ENCODE data around the gene GOSR2.

The GOSR2 gene
- total RNA-seq: 49.4 to 104 (median 66.9) reads per million in 9 experiments

GRCh38 chr17:46922804-46923635, at the start of gene GOSR2:
Gene GOSR2, plus strand, starts transcription at chr17:46923160. Its CDS starts 33 bp downstream, at chr17:46923193.
- H3K36me3 Mint-ChIP-seq (ENCODE audit: insufficient read depth): peaks cover 4% of the 10 kb centered on the region
- H3K4me1 Mint-ChIP-seq (ENCODE audit: low read depth in 2 of 2): peaks cover 40 to 56% of the 10 kb centered on the region in 2 donors
- no peaks in the 10 kb centered on the region for H3K27me3 Mint-ChIP-seq
- H3K9me3 Mint-ChIP-seq: no peaks in the 10 kb centered on the region
- peak within 1 kb of the TSS; percentile 88 to 91 for H3K4me3 Mint-ChIP-seq
- ATAC-seq (replicated peaks): peak; percentile 93
- peak; percentile 88 to 94 (median 89) for DNase-seq
- peak within 1 kb of the TSS; percentile 98 for H3K27ac Mint-ChIP-seq

GRCh38 chr17:46873941-46874645, 48.9 kb upstream of the GOSR2 start:
- Mint-ChIP-seq H3K36me3 (ENCODE audit: insufficient read depth) (no peaks in the 10 kb centered on the region), H3K4me3 (no peak overlapping the region), H3K9me3 (no peaks in the 10 kb centered on the region), H3K4me1 (ENCODE audit: low read depth in 2 of 2) (peaks cover 0 to 8% of the 10 kb centered on the region in 2 donors), H3K27me3 (no peaks in the 10 kb centered on the region), H3K27ac (no peak overlapping the region)
- DNase-seq (no peak), ATAC-seq (replicated peaks) (no peak)

- Mint-ChIP-seq H3K4me3 (no peak overlapping the region), H3K36me3 (ENCODE audit: insufficient read depth) (no peaks in the 10 kb centered on the region), H3K4me1 (ENCODE audit: low read depth in 2 of 2) (peaks cover 0 to 8% of the 10 kb centered on the region in 2 donors), H3K9me3 (no peaks in the 10 kb centered on the region), H3K27ac (no peak overlapping the region), H3K27me3 (no peaks in the 10 kb centered on the region)
- ATAC-seq (replicated peaks) (no peak), DNase-seq (no peak)
Observed at GRCh38 chr17:46874906-46875305, 48.1 kb upstream of the GOSR2 start.

- Mint-ChIP-seq H3K4me1 (ENCODE audit: low read depth in 2 of 2) (peaks cover 0 to 8% of the 10 kb centered on the region in 2 donors), H3K4me3 (no peak overlapping the region), H3K27ac (no peak overlapping the region), H3K36me3 (ENCODE audit: insufficient read depth) (no peaks in the 10 kb centered on the region), H3K27me3 (no peaks in the 10 kb centered on the region), H3K9me3 (no peaks in the 10 kb centered on the region)
- ATAC-seq (replicated peaks) (no peak), DNase-seq (no peak)
Observed at GRCh38 chr17:46875849-46876352, 47.1 kb upstream of the GOSR2 start.

GRCh38 chr17:46876353-46876887, 46.5 kb upstream of the GOSR2 start:
- Mint-ChIP-seq H3K4me1 (ENCODE audit: low read depth in 2 of 2) (peaks cover 0 to 8% of the 10 kb centered on the region in 2 donors), H3K9me3 (no peaks in the 10 kb centered on the region), H3K27me3 (no peaks in the 10 kb centered on the region), H3K4me3 (no peak overlapping the region), H3K36me3 (ENCODE audit: insufficient read depth) (no peaks in the 10 kb centered on the region), H3K27ac (no peak overlapping the region)
- DNase-seq: no peak
- ATAC-seq (replicated peaks): no peak

GRCh38 chr17:46876926-46877325, 46.0 kb upstream of the GOSR2 start:
- ATAC-seq (replicated peaks): no peak
- no peak for DNase-seq
- Mint-ChIP-seq H3K27ac (no peak overlapping the region), H3K4me3 (no peak overlapping the region), H3K9me3 (no peaks in the 10 kb centered on the region), H3K4me1 (ENCODE audit: low read depth in 2 of 2) (peaks cover 0 to 8% of the 10 kb centered on the region in 2 donors), H3K27me3 (no peaks in the 10 kb centered on the region), H3K36me3 (ENCODE audit: insufficient read depth) (no peaks in the 10 kb centered on the region)

GRCh38 chr17:46877466-46877865, 45.5 kb upstream of the GOSR2 start:
- Mint-ChIP-seq H3K27ac (no peak overlapping the region), H3K4me1 (ENCODE audit: low read depth in 2 of 2) (peaks cover 0 to 8% of the 10 kb centered on the region in 2 donors), H3K36me3 (ENCODE audit: insufficient read depth) (no peaks in the 10 kb centered on the region), H3K4me3 (no peak overlapping the region), H3K27me3 (no peaks in the 10 kb centered on the region), H3K9me3 (no peaks in the 10 kb centered on the region)
- DNase-seq (no peak), ATAC-seq (replicated peaks) (no peak)

- ATAC-seq (replicated peaks): no peak
- Mint-ChIP-seq H3K4me1 (ENCODE audit: low read depth in 2 of 2) (peaks cover 0 to 8% of the 10 kb centered on the region in 2 donors), H3K9me3 (no peaks in the 10 kb centered on the region), H3K36me3 (ENCODE audit: insufficient read depth) (no peaks in the 10 kb centered on the region), H3K27me3 (no peaks in the 10 kb centered on the region), H3K4me3 (no peak overlapping the region), H3K27ac (no peak overlapping the region)
- no peak for DNase-seq
Observed at GRCh38 chr17:46878055-46878454, 44.9 kb upstream of the GOSR2 start.

GRCh38 chr17:46879101-46879500, 43.9 kb upstream of the GOSR2 start:
- no peak overlapping the region for H3K4me3 Mint-ChIP-seq
- H3K27ac Mint-ChIP-seq: peak overlapping the region in 1 of 2 donors; percentile 46
- no peak for DNase-seq
- peaks cover 0 to 6% of the 10 kb centered on the region in 2 donors for H3K4me1 Mint-ChIP-seq (ENCODE audit: low read depth in 2 of 2)
- no peaks in the 10 kb centered on the region for H3K9me3 Mint-ChIP-seq
- H3K27me3 Mint-ChIP-seq: peaks cover 0 to 6% of the 10 kb centered on the region in 2 donors
- no peaks in the 10 kb centered on the region for H3K36me3 Mint-ChIP-seq (ENCODE audit: insufficient read depth)
- no peak for ATAC-seq (replicated peaks)

- Mint-ChIP-seq H3K36me3 (ENCODE audit: insufficient read depth) (no peaks in the 10 kb centered on the region), H3K4me1 (ENCODE audit: low read depth in 2 of 2) (peaks cover 0 to 4% of the 10 kb centered on the region in 2 donors), H3K27ac (no peak overlapping the region), H3K27me3 (peaks cover 8 to 25% of the 10 kb centered on the region in 2 donors), H3K9me3 (no peaks in the 10 kb centered on the region), H3K4me3 (no peak overlapping the region)
- ATAC-seq (replicated peaks) (no peak), DNase-seq (no peak)
Observed at GRCh38 chr17:46881015-46881414, 41.9 kb upstream of the GOSR2 start.

- no peaks in the 10 kb centered on the region for H3K9me3 Mint-ChIP-seq
- H3K4me3 Mint-ChIP-seq: no peak overlapping the region
- ATAC-seq (replicated peaks) (no peak), DNase-seq (no peak)
- no peaks in the 10 kb centered on the region for H3K36me3 Mint-ChIP-seq (ENCODE audit: insufficient read depth)
- H3K4me1 Mint-ChIP-seq (ENCODE audit: low read depth in 2 of 2): peaks cover 0 to 4% of the 10 kb centered on the region in 2 donors
- peaks cover 10 to 33% of the 10 kb centered on the region in 2 donors for H3K27me3 Mint-ChIP-seq
- H3K27ac Mint-ChIP-seq: no peak overlapping the region
Observed at GRCh38 chr17:46882666-46883065, 40.3 kb upstream of the GOSR2 start.

- Mint-ChIP-seq H3K36me3 (ENCODE audit: insufficient read depth) (no peaks in the 10 kb centered on the region), H3K4me1 (ENCODE audit: low read depth in 2 of 2) (no peaks in the 10 kb centered on the region), H3K4me3 (no peak overlapping the region), H3K27ac (no peak overlapping the region), H3K9me3 (no peaks in the 10 kb centered on the region), H3K27me3 (peaks cover 10 to 41% of the 10 kb centered on the region in 2 donors)
- ATAC-seq (replicated peaks) (no peak), DNase-seq (no peak)
Observed at GRCh38 chr17:46883871-46884520, 39.0 kb upstream of the GOSR2 start.

GRCh38 chr17:46884552-46884951, 38.4 kb upstream of the GOSR2 start:
- ATAC-seq (replicated peaks) (no peak), DNase-seq (no peak)
- Mint-ChIP-seq H3K27me3 (peaks cover 10 to 42% of the 10 kb centered on the region in 2 donors), H3K4me1 (ENCODE audit: low read depth in 2 of 2) (no peaks in the 10 kb centered on the region), H3K4me3 (no peak overlapping the region), H3K9me3 (no peaks in the 10 kb centered on the region), H3K27ac (no peak overlapping the region), H3K36me3 (ENCODE audit: insufficient read depth) (no peaks in the 10 kb centered on the region)
